Superior temporal gyrus (tissue), 1 donor: ENCODE results near the gene ENOSF1.
"Not testable (repeated sequence)": the region's sequence is repeated elsewhere in the genome, so short reads cannot be mapped to it uniquely, and the experiment has no call there.

Experiments
- DNase-seq: peaks from one replicate; pipeline ENCODE4 v3.0.0-alpha.2; 2016; ENCODE audit errors: extremely low spot score

The ENOSF1 gene

GRCh38 chr18:712401-713134, at the start of gene ENOSF1:
Gene ENOSF1 (minus strand): TSS chr18:712630. CDS start chr18:712587, 43 bp downstream.
- DNase-seq: no peak

GRCh38 chr18:759864-760263, 47.4 kb upstream of the ENOSF1 start:
- DNase-seq: not testable (repeated sequence)

DNA sequence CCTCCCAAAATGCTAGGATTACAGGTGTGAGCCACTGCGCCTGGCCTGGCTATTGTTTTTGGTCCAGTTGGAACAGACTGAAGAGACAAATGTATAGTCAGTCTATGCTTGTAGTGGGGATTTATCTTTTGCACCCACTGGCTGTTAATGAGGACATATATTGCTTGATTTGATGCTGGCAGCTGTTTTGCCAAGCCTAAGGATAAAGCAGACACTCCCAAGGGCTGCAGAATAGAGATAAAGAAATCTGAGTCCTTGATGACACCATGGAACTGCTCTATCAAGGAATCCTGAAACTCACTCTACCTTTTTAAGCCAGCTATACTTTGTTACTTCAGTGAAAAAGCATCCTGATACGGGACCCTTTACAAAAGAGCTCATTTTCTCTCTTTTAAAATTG, 43.1 kb upstream of the ENOSF1 start:
- no peak for DNase-seq

- DNase-seq: no peak
Observed at GRCh38 chr18:754656-755055, 42.2 kb upstream of the ENOSF1 start.

DNA sequence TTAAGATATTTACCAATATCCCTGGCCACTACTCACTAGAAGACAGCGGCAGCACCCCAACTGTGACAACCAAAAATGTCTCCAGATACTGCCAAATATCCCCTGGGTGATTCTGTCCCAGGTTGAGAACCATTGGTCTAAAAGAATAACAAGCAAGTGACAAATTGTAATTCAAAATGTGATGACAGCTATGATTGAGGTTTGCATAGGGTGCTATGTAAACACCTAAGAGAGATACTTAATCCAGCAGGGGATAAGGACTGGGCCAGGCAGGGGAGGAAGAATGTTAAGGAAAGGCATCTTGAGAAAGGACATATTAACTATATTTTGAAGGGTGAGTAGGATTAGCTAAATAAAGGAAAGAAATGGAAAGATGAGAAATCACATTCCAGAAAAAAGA, 38.0 kb upstream of the ENOSF1 start:
- DNase-seq: no peak

GRCh38 chr18:744832-745597, 32.6 kb upstream of the ENOSF1 start:
- DNase-seq: no peak

GRCh38 chr18:741931-742512, 29.6 kb upstream of the ENOSF1 start:
- DNase-seq: peak; percentile 71

- DNase-seq: no peak
Observed at GRCh38 chr18:732371-732770, 19.9 kb upstream of the ENOSF1 start.

DNA sequence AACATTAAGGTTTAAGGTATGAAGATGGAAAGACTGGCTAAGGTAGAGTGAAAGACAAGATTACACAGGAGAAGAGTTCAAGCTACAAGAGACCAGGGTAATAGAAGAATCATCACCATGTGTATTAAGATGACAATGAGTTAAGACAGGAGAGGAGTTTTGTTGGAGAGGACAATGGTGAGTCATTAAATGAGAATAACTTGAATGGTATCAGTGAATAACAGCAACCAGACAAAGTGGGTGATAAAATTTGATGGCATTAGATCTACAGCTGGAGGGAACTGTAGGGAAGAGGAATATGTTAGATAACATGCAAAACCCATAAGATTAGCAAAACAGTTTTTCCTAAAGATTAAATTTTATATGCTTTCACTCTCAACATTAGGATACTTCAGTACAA, 18.8 kb upstream of the ENOSF1 start:
- DNase-seq: no peak

DNA sequence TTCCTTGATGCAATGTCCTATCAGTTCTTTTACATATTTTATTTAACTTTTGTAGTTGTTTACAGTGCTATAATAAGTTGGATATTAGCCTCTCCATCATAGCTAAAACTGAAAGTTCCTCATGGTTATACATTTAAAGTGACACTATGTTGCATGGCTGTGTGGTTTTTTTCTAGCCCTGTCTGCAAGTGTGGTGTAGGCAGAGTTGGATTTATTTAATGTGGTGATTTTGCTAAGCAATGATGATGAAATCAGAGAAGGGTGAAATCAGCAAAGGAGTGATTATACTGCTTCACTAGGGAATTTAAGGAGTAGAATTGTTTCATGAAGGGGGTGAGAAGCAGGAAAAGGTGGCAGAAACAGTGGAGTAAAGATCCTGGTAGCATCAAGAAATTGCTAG, 18.3 kb upstream of the ENOSF1 start:
- DNase-seq: no peak

DNA sequence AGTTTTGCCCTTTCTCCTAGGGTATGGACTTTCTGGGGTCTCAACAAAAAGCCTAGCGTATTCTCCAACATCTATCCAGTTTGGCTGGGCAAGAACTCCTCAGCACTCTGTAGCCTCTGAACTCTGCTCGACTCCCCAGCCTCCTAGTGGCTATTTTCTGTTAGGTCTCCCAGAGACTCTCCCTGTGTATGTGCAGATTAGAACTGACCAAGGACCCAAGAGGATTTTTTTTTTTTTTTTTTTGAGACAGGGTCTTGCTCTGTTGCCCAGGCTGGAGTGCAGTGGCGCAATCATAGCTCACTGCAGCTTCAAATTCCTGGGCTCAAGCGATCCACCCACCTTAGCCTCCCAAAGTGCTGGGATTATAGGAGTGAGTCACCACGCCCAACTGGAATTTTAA, 17.7 kb upstream of the ENOSF1 start:
- not testable (repeated sequence) for DNase-seq

DNA sequence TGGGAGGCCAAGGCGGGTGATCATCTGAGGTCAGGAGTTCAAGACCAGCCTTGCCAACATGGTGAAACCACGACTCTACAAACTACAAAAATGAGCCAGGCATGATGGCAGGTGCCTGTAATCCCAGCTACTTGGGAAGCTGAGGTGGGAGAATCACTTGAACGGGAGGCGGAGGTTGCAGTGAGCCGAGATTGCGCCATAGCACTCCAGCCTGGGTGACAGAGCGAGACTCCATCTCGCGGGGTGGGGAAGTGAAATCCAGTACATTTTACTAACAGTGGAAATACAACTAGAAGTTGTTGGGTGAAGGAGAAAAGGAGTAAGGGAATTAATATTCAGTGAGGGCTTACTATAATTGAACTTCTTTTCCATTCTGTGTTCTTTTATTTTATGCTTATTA, 13.2 kb upstream of the ENOSF1 start:
- no peak for DNase-seq

DNA sequence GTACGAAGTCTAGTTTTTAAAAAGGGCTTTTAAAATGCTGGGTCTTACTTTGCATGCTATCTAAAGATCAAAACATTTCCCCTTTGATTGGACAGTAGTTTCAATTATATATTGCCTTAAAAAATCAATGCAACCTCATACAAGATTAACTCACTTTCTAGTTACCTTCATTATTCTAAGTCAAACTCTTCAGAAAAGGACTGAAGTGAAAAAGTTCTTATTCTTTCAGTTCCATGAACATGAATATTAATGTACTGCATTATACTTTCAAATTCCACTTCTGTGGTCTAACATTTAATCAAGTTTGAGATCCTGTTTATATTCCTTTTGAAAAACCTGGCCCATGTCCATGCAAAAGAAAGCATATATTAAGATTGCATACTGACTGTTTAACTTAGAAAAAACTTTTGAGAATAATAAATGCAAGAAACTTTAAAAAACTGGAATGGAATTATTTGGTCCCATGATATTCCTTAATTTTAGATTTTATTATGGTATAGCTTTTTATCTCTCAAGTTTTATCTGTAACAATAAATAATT, 11.2 kb upstream of the ENOSF1 start:
- no peak for DNase-seq

DNA sequence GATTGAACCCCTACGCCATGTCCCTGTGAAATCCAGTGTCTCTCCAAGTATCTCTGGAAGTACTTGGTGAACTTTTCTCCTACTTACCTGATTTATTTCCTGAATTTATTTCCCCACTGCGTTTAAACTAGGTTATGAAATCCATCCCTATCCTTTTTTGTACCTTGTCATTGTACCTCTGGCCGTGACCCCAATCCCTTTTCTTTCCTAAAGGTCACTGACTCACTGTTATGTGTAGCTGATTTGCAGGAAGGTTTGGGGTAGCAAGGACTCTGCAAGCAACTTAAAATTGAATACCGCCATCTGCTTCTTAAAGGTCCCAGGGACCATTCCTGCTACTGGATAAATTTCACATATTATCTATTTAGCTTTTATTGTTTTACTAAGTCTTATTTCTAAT, 4.6 kb upstream of the ENOSF1 start:
- no peak for DNase-seq

DNA sequence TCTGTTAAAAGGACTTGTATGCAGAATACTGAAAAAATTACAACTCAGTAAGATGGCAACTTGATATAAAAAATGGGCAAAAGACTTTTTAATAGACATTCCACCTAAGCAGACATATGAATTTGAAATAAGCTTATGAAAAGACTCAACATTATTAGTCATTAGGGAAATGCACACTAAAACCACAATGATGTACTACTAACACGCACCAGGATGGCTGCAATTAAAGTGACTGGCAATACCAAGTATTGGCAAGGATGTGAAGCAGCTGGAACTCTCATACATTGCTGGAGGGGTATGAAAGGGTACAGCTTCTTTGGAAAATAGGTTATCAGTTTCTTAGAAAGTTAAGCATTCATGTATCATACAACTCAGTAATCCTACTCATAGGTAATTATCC, 3.2 kb upstream of the ENOSF1 start:
- DNase-seq: no peak

DNA sequence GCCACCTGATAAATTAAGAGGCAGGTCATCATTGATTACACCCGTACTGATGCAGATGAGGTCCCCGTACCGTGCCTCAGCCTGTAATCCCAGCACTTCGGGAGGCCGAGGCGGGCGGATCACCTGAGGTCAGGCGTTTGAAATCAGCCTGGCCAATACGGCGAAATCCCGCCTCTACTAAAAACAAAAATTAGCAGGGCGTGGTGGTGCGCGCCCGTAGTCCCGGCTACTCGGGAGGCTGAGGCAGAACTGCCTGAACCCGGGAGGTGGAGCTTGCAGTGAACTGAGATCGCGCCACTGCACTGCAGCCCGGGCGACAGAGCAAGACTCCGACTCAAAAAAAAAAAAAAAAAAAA, 683 bp upstream of the ENOSF1 start:
- DNase-seq: no peak

DNA sequence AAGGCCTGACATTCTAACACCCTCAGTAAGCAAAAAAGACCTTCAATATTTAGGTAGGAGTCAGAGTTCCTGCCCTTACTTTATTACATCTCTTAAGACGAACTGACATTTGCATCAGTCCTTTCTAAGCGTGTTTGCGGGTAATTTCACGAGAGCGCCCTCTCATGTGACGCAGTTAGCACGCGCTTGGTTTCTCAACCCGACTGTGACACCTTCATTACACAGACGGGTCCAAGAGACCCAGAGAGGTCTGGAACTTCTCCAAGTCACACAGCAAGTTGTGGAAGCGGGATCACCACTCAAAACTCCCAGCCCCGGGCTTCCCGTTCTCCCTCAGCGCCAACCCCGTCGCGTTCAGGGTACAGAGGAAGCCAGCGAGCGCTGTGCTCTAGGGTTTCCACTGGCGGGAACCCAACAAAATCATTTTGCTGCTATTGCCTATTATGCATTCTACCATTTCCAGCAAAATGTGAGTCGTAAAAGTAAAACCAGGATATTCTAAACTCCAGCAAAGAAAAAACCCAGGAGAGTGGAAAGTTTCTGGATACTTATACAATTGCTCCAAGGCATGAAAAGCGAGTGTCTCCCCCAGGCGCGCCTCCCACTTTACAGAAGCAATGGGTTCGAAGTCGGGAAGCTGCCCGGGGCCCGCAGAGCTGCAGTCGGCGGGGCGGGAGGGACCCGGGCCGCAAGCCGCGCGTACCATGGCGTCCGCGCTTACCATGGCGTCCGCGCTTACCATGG, 601 bp downstream of the ENOSF1 start:
- DNase-seq: peak; percentile 87

DNA sequence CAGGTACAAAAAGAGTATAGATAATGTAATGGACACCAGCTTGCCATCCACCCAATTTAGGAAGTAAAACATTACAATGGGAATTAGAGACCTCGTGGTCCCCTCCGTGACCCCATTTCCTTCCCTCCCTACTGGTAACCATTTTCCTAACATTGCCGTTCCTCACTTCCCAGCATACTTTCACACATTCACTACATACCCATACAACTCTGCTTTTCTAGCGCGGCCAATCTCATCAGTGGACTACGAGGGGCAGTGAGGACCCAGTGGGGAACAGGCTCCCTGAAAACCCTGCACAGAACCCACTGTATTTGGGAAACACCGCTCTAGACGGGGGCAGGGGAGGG, 1.1 kb downstream of the ENOSF1 start:
- no peak for DNase-seq

GRCh38 chr18:710418-711300, 1.8 kb downstream of the ENOSF1 start:
- DNase-seq: no peak

DNA sequence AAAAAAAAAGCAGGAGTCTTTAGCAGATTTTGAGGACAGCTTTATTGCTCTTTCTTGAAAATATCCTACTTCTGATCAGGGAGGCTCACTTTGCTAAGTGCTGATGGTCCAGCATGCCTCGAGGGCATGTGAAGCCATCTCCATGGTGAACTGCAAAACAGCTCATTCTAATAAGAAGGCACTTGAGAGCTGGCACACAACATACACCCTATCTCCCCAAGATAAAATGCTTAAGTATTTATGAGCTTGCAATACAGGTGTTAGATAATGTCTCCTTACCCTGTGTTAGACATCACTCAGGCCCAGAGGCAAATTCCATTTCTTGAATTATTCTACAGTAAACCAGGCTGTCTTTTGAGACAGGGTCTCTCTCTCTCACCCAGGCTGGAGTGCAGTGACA, 2.7 kb downstream of the ENOSF1 start:
- no peak for DNase-seq

- no peak for DNase-seq
Observed at GRCh38 chr18:708096-708495, 4.3 kb downstream of the ENOSF1 start.
